ENCODE measurements around the gene DAB2IP.

DAB2IP gene

DNA sequence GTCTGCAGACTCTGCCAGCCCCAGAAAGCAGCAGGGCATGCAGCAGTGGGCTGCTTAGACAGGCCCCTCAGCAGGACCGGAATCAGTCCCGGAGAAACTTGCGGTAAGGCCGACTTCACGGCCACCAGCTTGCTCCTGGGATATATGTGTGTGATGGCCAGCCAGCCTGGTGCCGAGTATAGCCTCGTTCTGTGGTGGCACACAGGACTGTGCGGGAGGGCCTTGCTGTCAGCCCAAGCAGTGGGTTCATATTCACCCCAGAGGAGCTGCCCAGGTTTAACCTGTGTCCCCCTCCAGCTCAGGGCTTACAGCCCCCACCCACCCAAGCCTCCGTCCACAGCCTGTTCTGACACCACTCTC is 112.9 kb downstream of the DAB2IP start:
- H3K9me3 Mint-ChIP-seq = no peaks in the 10 kb centered on the region
- no peak overlapping the region for H3K4me3 Mint-ChIP-seq
- no peak overlapping the region for H3K27ac Mint-ChIP-seq
- H3K4me1 Mint-ChIP-seq = no peaks in the 10 kb centered on the region
- H3K36me3 Mint-ChIP-seq (ENCODE audit: low read depth) = peaks cover 53% of the 10 kb centered on the region
- no peaks in the 10 kb centered on the region for H3K27me3 Mint-ChIP-seq (ENCODE audit: low read depth)
- no peak for TF ChIP-seq CTCF (IDR thresholded peaks at IDR 0.05; ENCODE audit: unreplicated experiment in 3 of 3)

GRCh38 chr9:121765021-121765950 is 113.9 kb downstream of the DAB2IP start:
- H3K4me1 Mint-ChIP-seq = no peaks in the 10 kb centered on the region
- H3K36me3 Mint-ChIP-seq (ENCODE audit: low read depth) = peaks cover 54% of the 10 kb centered on the region
- no peak for TF ChIP-seq CTCF (IDR thresholded peaks at IDR 0.05; ENCODE audit: unreplicated experiment in 3 of 3)
- peak overlapping the region in 1 of 3 experiments; percentile 23 for H3K27ac Mint-ChIP-seq
- no peak overlapping the region for H3K4me3 Mint-ChIP-seq
- no peaks in the 10 kb centered on the region for H3K9me3 Mint-ChIP-seq
- H3K27me3 Mint-ChIP-seq (ENCODE audit: low read depth) = no peaks in the 10 kb centered on the region

DNA sequence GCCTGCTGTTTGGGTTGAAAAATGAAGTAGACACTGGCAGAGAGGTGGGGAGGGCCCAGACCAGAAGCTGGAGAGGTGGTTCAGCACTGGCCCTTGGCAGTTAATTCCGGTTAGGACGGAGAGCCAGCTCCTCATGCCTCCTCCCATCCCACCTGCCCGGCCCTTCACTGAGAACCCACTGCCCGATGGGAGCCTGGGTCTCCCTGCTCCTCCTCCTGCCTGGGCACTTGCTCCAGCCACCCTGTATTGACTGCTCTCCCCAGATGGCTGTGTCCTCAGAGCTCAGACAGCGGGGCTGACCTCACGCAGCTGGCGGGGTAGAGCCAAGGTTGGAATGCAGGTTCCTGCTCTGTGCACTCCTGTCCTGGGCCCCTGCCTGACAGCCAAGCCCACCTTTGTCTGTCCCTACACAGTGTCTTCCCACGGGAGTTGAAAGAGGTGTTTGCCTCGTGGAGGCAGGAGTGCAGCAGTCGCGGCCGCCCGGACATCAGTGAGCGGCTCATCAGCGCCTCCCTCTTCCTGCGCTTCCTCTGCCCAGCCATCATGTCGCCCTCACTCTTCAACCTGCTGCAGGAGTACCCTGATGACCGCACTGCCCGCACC is 114.7 kb downstream of the DAB2IP start:
- H3K36me3 Mint-ChIP-seq (ENCODE audit: low read depth) = peaks cover 56% of the 10 kb centered on the region
- H3K27ac Mint-ChIP-seq = no peak overlapping the region
- no peak overlapping the region for H3K4me3 Mint-ChIP-seq
- H3K27me3 Mint-ChIP-seq (ENCODE audit: low read depth) = no peaks in the 10 kb centered on the region
- no peaks in the 10 kb centered on the region for H3K9me3 Mint-ChIP-seq
- TF ChIP-seq CTCF (IDR thresholded peaks at IDR 0.05; ENCODE audit: unreplicated experiment in 3 of 3) = no peak
- peaks cover 2% of the 10 kb centered on the region for H3K4me1 Mint-ChIP-seq

- no peaks in the 10 kb centered on the region for H3K9me3 Mint-ChIP-seq
- no peak overlapping the region for H3K4me3 Mint-ChIP-seq
- H3K36me3 Mint-ChIP-seq (ENCODE audit: low read depth) = peaks cover 66% of the 10 kb centered on the region
- no peak overlapping the region for H3K27ac Mint-ChIP-seq
- no peaks in the 10 kb centered on the region for H3K27me3 Mint-ChIP-seq (ENCODE audit: low read depth)
- no peak for TF ChIP-seq CTCF (IDR thresholded peaks at IDR 0.05; ENCODE audit: unreplicated experiment in 3 of 3)
- H3K4me1 Mint-ChIP-seq = peaks cover 11% of the 10 kb centered on the region
These were observed 115.8 kb downstream of the DAB2IP start for GRCh38 chr9:121767171-121767769.

GRCh38 chr9:121768416-121769015 is 117.1 kb downstream of the DAB2IP start:
- Mint-ChIP-seq H3K36me3 (ENCODE audit: low read depth) (peaks cover 60% of the 10 kb centered on the region), H3K9me3 (no peaks in the 10 kb centered on the region), H3K27ac (no peak overlapping the region), H3K4me3 (no peak overlapping the region), H3K27me3 (ENCODE audit: low read depth) (no peaks in the 10 kb centered on the region), H3K4me1 (peaks cover 11% of the 10 kb centered on the region)
- TF ChIP-seq CTCF (IDR thresholded peaks at IDR 0.05; ENCODE audit: unreplicated experiment in 3 of 3) = no peak

All from nephron (organoid).